ENCODE measurements around the gene UQCC5.

Gene UQCC5

DNA sequence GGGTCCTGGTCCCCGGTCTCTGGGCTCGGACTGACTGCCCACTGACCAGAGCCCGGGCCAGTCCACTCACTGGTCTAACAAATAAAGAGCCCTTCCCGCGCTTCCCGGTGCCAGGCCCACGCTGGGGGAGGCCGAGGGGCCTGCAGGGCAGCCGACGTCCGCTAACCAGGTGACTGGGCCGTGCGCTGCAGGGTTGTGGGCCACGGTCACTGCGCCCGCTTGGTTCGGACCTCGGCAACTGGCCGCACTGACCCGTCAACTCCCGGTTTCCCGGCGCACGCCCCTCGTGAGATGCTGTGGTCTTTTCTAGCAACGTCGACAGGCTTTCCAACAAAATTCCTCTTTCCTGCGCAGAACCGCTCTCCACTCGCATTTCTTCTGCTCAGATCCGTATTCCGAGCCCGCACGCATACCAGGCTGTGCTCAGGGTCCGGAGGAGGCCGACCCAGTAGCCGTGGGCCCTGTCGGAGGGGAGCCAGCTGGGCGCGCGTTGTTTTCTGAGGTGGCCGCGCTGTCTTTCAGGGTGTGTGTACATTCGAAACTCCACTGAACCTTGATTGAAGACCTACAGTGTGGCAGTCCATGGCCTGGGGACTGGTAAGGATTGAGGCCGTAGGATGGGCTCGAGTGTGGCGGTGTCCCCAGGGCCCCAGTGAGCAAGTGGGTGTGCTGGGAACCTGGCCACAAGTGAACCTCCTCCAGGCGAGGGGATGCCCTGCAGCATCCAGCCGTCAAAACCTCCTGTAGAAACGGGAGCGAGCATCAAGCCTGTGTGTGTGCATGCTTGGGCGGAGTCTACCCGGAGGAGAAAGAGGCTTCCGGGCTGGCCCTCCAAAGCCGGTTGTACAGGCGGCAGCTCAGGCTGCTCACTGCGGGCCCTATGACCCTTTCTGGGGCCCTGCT lies 1.9 kb upstream of the UQCC5 start:
- no peak for DNase-seq (ENCODE audit: low read depth, low spot score)

DNA sequence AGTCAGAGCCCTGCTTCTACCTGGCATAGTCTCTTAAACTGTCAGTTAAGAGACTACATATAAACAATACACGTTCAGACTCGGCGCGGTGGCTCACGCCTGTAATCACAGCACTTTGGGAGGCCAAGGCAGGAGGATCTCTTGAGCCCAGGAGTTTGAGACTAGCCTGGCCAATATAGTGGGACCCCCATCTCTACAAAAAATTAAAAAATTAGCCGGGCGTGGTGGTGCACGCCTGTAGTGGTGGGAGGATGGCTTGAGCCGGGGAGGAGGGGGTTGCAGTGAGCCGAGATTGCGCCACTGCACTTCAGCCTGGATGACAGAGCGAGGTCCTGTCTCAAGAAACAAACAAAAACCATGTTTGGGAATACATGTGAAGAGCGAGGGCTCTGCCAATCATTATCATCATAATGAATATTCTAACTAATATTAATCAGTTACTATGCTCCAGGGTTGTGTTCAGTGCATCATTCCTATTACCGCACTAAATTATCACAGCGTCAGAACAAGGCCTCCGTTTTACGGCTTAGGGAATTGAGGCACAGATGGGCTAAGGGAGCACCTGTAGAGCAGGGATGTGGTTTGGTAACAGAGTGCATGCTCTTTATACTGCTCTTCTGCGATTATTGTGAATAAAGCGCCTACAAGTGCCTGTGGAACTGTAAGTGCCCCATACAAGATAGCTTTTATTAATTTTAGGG lies 844 bp upstream of the UQCC5 start:
- no peak for DNase-seq (ENCODE audit: low read depth, low spot score)

DNA sequence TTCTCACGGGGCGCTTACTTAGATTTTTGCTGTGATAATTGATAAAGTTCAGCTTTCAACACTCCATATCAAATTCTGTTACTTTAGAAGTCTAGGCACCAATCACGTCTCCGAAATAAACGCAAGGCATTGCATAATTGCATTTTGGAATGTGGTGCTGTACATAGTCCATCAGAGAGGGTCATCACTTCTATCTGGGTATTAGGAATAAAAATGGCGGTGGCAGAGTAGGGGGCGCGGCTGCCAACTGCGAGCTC lies 365 bp upstream of the UQCC5 start:
- no peak for DNase-seq (ENCODE audit: low read depth, low spot score)

DNA sequence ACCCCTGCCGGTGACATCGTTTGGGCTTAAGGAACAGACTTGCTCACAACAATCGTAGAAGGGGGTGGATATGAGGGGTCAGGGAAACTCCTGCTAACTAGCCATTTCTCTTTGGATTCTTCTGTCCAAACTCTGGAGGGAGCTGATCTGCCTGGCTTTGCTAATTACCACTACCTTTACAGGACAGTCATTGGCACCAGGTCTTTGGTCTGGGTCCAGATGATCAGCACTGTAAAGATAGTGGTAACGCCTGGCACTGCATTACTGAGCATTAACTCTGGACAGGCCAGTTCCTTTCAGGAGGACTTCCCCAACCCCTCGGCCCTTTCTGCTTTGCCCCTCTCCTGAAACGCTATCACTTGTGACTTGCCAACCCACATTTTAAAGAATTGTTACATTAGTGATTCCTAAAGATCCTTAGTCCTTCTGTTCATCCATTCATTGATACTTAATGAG lies 788 bp downstream of the UQCC5 start:
- DNase-seq (ENCODE audit: low read depth, low spot score), result no peak

DNA sequence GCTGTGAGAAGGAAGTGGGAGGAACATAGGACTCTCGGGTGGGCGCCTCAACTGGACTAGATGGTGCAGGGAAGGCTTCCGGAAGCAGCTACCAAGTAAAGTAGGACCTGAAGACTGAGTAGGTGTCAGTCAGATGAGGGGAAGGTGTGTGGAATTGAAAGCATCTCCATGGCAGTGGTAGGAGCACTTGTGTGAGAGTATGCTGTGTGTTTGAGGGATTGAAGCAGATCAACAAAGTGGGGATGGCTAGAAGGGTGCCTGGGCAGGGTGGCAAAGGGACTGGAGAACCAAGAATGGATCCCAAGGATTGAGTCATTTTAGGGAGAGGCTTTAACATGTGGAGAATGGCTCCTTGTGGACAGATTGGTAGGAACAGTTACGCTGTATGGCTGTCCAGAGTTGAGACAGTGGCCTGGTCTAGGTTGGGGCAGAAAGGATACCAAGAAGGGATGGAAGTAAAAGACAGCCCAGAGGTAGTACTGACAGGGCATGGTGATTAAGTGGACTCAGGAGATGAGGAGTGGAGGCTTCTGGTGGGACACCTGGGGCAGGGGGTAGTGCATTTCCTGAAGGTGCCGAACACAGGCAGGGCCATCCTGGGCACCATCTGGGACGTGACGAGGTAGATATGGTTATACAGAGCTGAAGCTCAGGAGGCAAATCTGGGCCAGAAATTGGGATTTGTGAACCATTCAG lies 1.5 kb downstream of the UQCC5 start:
- no peak for DNase-seq (ENCODE audit: low read depth, low spot score)

DNA sequence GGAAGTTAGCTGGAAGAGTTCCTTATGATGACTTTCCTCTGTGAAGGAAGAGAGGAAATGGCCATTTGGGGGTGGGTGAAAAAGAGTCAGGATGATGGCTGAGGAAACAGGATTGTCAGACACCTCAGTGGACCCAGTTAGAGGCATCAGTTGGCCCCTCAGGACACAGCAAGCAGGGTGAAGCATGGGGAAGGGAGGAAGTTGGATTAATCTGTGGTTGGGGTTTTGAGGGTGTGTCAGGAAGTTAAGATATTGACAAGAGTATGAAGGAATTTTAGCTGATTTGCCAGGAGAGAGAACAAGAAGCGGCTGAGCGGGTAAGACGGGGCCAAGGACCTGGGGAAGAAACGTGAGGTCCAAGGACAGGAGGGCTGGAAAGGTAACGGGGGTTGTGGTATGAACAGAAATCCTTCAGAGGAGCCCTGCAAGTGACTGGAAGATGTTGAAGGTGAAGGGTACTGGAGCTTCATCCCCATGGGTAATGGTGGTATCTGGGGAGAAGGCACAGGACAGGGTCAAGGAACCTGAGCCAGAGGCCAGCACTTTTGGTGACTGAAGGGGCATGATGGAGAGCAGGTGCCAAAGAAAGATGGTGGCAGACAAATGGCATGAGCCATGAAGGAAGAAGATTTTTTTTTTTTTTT lies 2.7 kb downstream of the UQCC5 start:
- no peak for DNase-seq (ENCODE audit: low read depth, low spot score)

DNA sequence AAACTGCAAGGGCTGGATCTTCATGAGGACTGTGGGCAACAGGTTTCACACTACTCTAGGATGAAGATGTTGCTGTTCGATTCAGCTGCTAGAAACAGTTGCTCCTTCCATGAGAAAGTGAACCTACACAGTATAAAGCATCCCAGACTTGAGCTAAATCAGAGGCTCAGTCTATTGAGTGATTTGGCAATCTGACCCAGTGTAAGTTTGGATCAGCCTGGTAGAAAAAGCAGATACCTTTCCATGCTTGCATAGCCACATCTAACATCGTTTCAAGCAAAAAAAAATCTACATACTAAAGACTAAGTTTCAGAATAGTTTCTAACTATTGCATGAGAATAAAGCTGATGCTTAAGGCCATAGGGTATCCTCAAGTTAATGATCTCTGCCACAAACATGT lies 4.6 kb downstream of the UQCC5 start:
- DNase-seq (ENCODE audit: low read depth, low spot score), result no peak

DNA sequence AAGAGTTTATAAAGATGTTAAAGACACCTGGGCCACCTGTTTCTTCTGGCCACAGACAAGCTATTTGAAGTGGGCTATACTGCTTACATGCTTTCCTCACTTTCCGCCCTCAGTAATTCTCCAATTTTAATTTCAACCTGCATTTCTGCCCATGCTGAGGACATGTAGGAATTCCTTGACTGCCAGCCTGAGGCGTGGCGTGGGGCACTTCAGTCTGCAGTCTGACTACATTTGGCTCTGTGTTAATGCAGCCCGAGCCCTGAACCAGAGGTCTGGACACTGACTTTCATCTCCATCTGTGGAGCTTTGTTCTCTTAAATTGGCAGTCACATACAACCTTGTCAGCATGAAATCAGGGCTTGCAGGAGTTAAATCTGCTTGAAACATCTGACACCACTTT lies 8.5 kb downstream of the UQCC5 start:
- no peak for DNase-seq (ENCODE audit: low read depth, low spot score)

DNA sequence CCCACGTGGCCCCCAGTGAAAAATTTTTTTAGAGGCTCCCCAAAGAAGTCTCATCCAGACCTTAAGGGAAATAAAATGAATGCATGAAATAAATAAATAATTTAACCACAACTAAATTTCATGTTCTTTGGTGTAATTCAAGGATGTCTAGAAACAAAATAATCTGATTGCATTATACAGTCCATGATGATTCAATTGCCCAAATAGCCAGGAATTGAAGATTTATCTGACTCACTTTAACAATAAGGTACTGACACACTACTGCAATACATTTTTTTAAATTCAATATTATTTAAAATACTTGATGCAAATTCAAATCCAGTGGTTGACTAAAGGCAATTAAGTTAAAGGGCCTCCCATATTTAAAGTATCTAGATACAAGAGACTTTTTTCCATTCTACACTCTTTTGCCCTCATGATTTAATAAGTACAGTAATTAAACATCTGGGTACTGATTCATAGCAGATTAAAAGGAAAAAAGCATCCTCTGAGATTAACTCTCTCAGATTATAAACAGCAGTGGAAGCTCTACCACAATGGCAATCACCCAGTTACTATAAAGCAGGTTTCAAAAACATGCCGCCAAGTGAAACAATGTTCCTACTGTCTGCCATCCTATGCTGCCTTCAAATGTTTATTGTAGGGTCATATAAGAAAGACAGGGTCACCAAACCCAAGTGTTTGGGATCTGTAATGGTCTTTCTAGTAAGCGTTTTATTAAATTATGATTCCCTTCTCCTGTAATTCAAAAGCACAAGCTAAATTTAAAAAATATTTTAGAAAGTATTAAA lies 9.9 kb downstream of the UQCC5 start:
- DNase-seq (ENCODE audit: low read depth, low spot score), result no peak

DNA sequence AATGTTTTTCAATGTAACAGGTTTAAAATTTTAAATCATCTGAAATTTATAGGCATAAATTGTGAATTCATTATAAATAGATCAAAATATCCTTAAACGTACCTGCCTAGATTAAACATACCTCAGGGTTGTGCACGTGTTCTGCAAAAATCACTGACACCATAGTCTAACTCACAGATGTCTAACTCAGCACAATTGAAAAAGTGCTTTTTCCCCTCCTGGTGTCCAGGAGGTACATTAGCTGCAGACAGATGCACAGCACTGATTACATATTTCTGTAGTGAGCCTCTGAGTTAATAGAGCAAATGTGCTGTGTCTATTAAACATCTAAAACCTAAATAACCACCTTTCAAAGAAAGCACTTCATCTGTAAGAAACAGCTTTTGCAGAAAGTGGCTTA lies 10.7 kb downstream of the UQCC5 start:
- DNase-seq (ENCODE audit: low read depth, low spot score), result no peak

DNA sequence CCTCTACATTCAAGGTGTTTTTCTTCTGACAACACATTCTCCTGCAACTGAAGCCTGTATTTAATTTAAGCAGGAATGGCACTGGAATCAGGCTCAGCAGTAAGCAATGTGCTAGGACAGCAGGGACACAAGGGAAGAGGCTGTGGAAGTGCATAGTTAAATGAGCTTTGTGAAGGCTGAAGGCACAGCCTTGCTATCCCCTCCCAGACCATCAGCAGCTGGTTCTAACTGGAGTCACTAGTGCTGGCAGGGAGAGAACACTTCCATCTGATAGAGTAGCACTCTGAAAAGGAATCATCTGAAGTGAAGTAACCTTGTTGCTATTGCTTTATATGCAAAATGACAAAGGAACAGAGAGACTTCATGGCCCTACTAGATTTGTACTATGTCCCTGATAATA lies 14.7 kb downstream of the UQCC5 start:
- DNase-seq (ENCODE audit: low read depth, low spot score), result no peak

DNA sequence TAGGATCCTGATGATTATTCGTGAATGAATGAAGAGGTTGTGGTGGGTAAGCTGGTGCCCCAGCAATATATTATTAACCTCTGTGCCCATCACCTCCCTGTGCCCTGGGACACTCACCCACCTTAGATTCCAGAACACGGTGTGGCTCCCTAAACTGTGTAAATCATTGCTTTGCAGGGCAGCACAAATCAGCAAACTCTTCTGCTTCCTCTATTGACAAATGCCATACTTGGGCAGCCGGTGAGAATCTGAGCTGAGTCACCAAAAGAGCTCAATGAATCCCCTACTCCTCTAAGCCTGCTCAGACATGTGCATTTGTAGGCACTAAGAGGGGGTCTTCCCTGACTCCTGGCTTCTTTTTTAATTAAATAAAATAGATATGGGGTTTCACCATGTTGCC lies 15.7 kb downstream of the UQCC5 start:
- no peak for DNase-seq (ENCODE audit: low read depth, low spot score)

DNA sequence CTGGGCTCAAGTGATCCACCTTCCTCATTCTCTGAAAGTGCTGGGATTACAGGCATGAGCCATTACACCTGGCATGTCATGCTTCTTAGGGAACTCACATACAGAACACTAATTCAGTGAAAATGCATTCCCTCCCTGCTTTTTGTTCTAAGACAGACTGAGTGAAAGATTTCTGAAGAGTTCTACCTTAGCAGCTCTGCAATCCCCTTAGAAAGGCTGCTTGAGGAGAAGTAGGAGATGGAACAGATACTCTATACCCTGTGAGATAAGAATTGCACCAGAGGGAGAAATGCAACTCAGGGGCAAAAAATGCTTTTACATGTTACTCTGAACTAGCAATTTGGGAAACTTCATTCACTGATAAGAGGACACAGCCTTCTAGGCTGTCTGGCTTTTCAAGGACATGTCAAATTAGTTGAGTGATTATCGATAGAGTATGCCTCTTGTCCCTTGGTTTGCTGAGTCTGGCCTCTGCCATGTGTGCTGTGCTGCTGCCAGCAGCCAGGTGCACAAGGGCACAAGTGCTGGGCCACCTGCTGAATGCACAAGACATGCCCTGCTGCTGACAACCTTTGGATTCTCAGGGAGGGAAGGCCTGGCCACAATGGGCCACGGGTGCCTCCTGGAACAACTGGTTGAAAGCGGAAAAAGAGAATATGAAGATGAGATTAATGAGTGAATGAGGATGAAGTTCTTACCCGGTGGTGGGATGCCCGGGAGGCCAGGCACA lies 17.8 kb downstream of the UQCC5 start:
- DNase-seq (ENCODE audit: low read depth, low spot score), result no peak

DNA sequence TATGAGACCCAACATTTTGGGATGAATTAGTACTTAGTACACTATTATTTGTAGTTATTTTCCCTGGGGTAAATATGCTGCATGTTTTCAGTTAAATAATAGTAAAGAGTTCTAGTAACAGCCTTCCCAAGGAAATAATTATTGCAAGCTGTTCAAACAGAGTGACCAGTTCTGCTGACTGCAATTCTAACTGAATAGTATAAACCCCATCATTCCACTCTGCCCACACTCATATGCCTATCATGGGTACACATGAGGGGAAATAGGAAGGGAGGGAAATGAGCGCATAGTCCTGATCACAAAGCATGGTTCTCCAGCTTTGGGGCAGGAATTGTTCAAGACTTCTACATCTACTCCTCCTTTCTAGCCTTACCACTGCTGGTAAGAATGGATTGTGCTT lies 18.7 kb downstream of the UQCC5 start:
- no peak for DNase-seq (ENCODE audit: low read depth, low spot score)

DNA sequence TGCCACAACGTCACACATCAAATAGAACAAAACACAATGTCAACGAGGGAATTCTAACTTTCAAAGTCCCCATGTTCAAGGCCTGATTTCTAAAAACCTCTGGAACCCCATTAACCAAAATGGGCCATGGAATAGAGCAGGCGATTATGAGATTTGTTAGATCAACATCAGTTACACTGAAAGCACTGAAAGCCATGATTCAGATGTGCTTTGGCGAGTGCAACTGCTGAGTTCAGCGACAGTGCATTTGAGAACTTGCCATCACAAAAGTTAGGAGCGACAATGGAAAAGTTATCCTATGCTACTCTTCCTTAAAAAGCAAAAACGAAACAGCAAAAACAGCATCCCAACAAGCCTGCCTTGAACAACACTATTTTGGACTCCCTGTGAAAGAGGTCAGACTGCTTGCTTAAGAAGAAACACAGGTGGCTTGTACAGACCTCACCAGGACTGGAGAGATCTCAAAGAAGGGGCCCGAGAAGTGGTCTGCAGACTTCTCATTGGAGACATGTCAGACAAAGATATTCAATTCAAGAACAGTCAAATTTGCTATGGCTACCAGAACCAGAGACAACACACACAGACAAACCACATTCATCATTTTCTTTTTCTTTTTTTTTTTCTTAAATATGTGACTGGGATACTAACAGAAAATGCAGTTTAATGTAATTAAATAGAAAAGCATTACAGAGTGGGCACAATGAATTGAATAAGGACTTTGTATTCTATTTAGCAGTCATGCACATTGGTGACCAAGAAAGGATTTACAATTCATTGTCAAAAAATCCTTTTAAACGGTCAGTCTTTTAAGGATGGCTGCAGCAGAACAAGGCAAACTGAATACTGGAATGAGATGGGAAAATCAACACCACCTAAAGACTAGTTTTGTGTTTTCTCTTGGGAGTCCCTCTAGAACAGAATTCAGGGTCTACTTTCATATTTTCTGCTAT lies 20.9 kb downstream of the UQCC5 start:
- DNase-seq (ENCODE audit: low read depth, low spot score), result no peak

DNA sequence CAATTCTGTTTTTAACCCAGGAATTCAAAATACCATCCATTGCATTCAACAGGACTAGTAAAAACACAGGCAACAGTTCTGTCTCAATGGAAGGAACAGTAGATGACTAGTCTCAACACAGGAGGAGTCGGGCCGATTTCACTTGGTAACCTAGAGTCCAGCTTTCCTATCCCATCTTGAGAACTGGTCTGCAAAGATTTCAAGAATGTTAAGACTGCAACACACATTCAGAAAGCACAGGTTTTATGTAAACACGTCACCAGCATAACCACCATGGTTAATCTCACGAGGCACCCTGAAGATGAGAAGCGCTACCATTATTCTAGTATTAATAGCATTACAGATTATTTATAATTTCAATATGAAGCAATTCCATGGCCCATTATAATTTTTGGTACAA lies 22.0 kb downstream of the UQCC5 start:
- DNase-seq (ENCODE audit: low read depth, low spot score), result no peak

DNA sequence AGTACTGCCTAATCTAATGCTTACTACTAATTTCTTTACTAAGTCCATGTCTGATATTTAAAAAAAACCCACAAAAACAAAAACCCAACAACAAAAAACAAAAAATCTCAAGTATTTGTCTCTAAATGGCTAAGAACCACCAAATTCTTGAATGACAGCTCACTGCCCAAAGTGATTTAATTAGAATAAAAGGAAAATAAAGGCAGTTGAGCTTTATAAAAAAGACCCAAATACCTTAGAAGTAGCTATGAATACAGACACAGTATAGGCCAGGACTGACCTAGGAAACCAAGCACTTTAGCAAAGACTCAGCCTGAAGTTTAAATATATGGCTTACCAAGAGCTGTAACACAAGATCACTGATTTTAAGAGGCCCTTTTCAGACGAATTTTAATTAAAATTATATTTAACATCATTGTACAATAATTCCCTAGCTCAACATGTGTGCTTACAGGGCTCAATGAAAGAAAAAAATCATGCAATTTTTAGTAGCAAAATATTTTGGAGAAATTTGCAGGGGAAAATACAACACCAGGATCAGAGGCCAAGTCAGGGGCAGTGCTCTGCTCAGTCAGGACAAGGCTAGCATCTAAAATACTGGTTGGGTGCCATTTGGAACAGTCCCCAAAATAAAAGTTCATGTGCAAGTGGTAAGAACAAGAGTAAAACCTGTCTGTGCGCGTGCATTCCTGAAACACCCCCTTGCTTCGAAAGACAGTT lies 24.8 kb downstream of the UQCC5 start:
- DNase-seq (ENCODE audit: low read depth, low spot score), result no peak

DNA sequence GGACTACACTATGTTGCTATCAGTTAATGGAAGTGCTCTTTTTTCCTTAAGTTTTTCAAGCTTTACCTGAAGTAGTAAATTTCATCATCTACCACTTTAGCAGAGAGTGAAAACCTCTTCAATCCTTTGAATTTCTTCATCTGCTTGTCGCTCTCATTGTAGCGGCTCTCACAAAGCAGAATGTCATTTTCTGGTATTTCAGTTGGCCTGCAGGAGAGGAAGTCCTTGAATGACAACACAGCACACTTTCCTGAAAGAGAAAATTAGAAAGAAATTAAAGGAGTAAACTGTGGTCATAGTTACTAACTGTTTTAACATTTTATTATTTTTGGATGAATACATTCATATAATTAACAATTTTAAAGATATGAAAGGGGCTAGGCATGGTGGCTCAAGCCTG lies 27.6 kb downstream of the UQCC5 start:
- no peak for DNase-seq (ENCODE audit: low read depth, low spot score)

DNA sequence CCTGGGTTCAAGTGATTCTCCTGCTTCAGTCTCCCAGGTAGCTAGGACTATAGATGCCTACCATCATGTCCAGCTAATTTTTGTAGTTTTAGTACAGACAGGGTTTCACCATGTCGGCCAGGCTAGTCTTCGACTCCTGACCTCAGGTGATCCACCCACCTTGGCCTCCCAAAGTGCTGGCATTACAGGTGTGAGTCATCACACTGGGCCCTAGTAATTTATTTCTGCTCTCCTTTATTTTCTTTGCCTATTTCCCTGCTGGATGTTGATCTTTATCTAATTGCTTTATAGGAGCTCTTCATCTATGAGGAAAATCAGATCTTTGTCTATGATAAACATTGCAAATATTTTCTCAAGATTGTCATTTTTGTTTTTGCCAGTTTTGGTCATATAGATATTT lies 31.7 kb downstream of the UQCC5 start:
- DNase-seq (ENCODE audit: low read depth, low spot score), result no peak

Data from brain pericyte (primary cell).